T-cell (primary cell): ENCODE measurements around the gene BLM. TPM values are rescaled to one million over a fixed set of nuclear protein-coding genes. Genes with fewer than 3 reads are reported as not detected.
A peak's percentile ranks its signal among the peaks of the same experiment; 100 is the strongest.

Experiments used
- ATAC-seq, 4 experiments: fragments of 200-7000 bp in 3 of 4; fragments of 150-1000 bp in 1 of 4; cut with Tn5 transposase; replicated peaks in 1 of 4; 1 replicate in 3 of 4; 2 replicates in 1 of 4; pipeline ENCODE4 v1.10.0; 2021; ENCODE audit warnings: moderate library complexity in 3 of 4, mild to moderate bottlenecking in 2 of 4, moderate number of reproducible peaks in 1 of 4
- CTCF ChIA-PET, 2 donors: fragments of 300-600 bp; sonication (Branson Sonifier 250); formaldehyde crosslinking; loops; one replicate each; lab custom pipeline; 2022; ENCODE audit warnings: antibody characterized with exemption in 2 of 2; lab: Charles Lee
- POLR2A ChIA-PET, 2 donors: fragments of 300-600 bp; sonication (Branson Sonifier 250); formaldehyde crosslinking; loops; one replicate each; lab custom pipeline; 2022; ENCODE audit warnings: antibody characterized with exemption in 2 of 2; lab: Charles Lee
- DNase-seq, 35 experiments: peaks; one replicate each; pipeline versions ENCODE4 v3.0.0 to v3.0.0-alpha.2; 2013 to 2023
- H3K27ac ChIP-seq: one replicate; pipeline ENCODE4 v1.5.1; 2013; ENCODE audit warnings: low read length
- H3K27me3 ChIP-seq, 2 experiments: replicated peaks in 1 of 2; 1 replicate in 1 of 2; 2 replicates in 1 of 2; pipeline versions ENCODE4 v1.6.1 to v1.7.0; 2013; ENCODE audit warnings: low read length in 1 of 2, mixed read lengths in 1 of 2; ENCODE audit not compliant: control insufficient read depth in 2 of 2, insufficient read depth in 2 of 2; ENCODE audit errors: extremely low read depth in 1 of 2
- H3K36me3 ChIP-seq, 2 donors: 1 replicate in 1 of 2; 2 replicates in 1 of 2; pipeline versions ENCODE4 v1.6.1 to v1.7.0; 2013; ENCODE audit warnings: low read length in 1 of 2; ENCODE audit not compliant: control insufficient read depth in 2 of 2, insufficient read depth in 1 of 2; ENCODE audit errors: extremely low read depth in 1 of 2
- H3K4me1 ChIP-seq, 2 experiments: 1 replicate in 1 of 2; 2 replicates in 1 of 2; pipeline versions ENCODE4 v1.6.1 to v1.7.0; 2013; ENCODE audit warnings: low read length in 2 of 2, mixed read lengths in 1 of 2; ENCODE audit not compliant: insufficient read depth in 2 of 2, control insufficient read depth in 1 of 2; ENCODE audit errors: extremely low read depth in 1 of 2
- H3K4me3 ChIP-seq, 2 donors: 1 replicate in 1 of 2; 2 replicates in 1 of 2; pipeline versions ENCODE4 v1.5.1 to v1.7.0; 2013; ENCODE audit warnings: mild to moderate bottlenecking in 2 of 2, low read length in 1 of 2, moderate library complexity in 1 of 2; ENCODE audit not compliant: control insufficient read depth in 1 of 2; ENCODE audit errors: extremely low read depth in 1 of 2
- H3K9me3 ChIP-seq: 2 replicates; pipeline ENCODE4 v1.7.0; 2013
- H3K27ac Mint-ChIP-seq, 2 donors: one replicate each; pipeline ENCODE4 v1.8.0; 2020 to 2021; ENCODE audit warnings: mild to moderate bottlenecking in 2 of 2, mixed read lengths in 2 of 2
- H3K27me3 Mint-ChIP-seq, 2 donors: one replicate each; pipeline ENCODE4 v1.8.0; 2021 to 2022; ENCODE audit warnings: mixed read lengths in 2 of 2
- H3K36me3 Mint-ChIP-seq: one replicate; pipeline ENCODE4 v1.8.0; 2021; ENCODE audit warnings: mixed read lengths
- H3K4me1 Mint-ChIP-seq, 3 donors: one replicate each; pipeline ENCODE4 v1.8.0; 2020 to 2022; ENCODE audit warnings: mixed read lengths in 3 of 3, mild to moderate bottlenecking in 1 of 3
- H3K4me3 Mint-ChIP-seq, 3 donors: one replicate each; pipeline ENCODE4 v1.8.0; 2020 to 2022; ENCODE audit warnings: mild to moderate bottlenecking in 3 of 3, mixed read lengths in 3 of 3, moderate library complexity in 3 of 3
- H3K9me3 Mint-ChIP-seq, 3 donors: one replicate each; pipeline ENCODE4 v1.8.0; 2020 to 2022; ENCODE audit warnings: mixed read lengths in 3 of 3
- WGBS: methylation state at CpG from one replicate; pipeline ENCODE4 v1.1.5; 2013; ENCODE audit warnings: missing lambda C conversion rate; ENCODE audit not compliant: insufficient coverage; 5-methylcytosine and 5-hydroxymethylcytosine counted together
- total RNA-seq, 35 experiments: library from RNA in 6 of 35; stranded (reverse) in 6 of 35; fragments of 120-200 nt in 1 of 35; gene quantifications; one replicate each; pipeline versions ENCODE4 v1.2.1 to v1.2.4 and lab custom pipeline; 2013 to 2026

Gene BLM
- total RNA-seq, 5 donors from 2014 or later (not counting 1 experiment from before 2014, with no cell fraction given): 4.9 to 9.4 (median 6.2) TPM

DNA sequence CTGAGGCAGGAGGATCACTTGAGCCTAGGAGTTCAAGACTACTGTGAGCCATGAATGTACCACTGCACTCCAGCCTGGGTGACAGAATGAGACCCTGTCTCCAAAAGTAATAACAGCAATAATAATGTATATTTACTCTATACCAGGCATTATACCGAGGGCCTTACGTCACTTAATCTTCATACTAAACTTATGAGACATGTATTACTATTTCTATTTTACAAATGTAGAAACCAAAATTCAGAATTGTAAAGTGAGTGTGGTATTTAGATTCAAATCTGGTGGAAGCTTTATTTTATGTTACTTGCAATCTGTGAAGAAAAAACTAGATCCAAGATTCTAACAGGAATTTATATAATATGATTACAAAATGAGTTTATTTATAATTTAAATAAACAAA is 9.7 kb upstream of the BLM start:
- no peaks in the 10 kb centered on the region for H3K27me3 ChIP-seq
- peaks cover 4 to 6% of the 10 kb centered on the region in 2 experiments for H3K4me1 ChIP-seq
- no peaks in the 10 kb centered on the region for H3K9me3 ChIP-seq
- H3K4me3 ChIP-seq: no peak overlapping the region
- Mint-ChIP-seq H3K36me3 (peaks cover 7% of the 10 kb centered on the region), H3K27ac (no peak overlapping the region), H3K4me3 (no peak overlapping the region), H3K9me3 (peaks cover under 1 to 11% (median 5%) of the 10 kb centered on the region in 3 donors), H3K4me1 (peaks cover 7 to 16% (median 15%) of the 10 kb centered on the region in 3 donors), H3K27me3 (no peaks in the 10 kb centered on the region)
- DNase-seq: no peak
- no peak for ATAC-seq
- H3K27ac ChIP-seq: no peak overlapping the region
- H3K36me3 ChIP-seq: peaks cover 0 to 4% of the 10 kb centered on the region in 2 donors
- POLR2A ChIA-PET: no interaction called here
- CTCF ChIA-PET: no interaction called here
- WGBS: no CpG with 5 or more reads among the region's 2 CpGs

DNA sequence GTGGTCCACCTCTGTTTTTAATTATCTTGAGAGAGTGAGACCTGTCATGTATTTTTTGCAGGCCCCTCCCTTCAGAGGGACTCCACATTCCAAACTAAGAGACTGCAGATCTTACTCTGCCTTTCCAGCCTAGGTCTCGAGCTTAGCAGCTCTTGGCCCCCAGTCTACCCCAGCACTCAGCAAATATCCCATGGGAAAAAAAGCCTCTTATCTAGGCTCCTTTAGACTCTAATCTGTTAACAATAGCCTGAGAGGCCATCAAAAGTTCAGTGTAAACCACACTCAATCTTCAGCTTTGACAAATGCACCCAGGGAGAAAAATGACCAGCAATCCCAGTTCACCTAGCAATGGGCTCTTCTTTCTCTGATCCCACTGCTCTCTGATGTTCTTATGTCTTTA is 8.6 kb upstream of the BLM start:
- Mint-ChIP-seq H3K36me3 (peaks cover 7% of the 10 kb centered on the region), H3K27me3 (no peaks in the 10 kb centered on the region), H3K4me1 (peaks cover 7 to 16% (median 15%) of the 10 kb centered on the region in 3 donors), H3K27ac (no peak overlapping the region), H3K9me3 (peaks cover 0 to 1% (median 0%) of the 10 kb centered on the region in 3 donors), H3K4me3 (no peak overlapping the region)
- no peak for ATAC-seq
- ChIA-PET POLR2A (interaction anchor here in 1 of 2 donors (0.5 kb wide), 1 partner anchor 238 kb away, joined by 5 read pairs; no protein-coding TSS in a partner anchor), CTCF (interaction anchor here (0.6 to 1.1 kb wide), 2 partner anchors 13 to 22 kb away, joined by 3 read pairs; no protein-coding TSS in a partner anchor)
- Histone ChIP-seq H3K4me1 (peaks cover 4 to 6% of the 10 kb centered on the region in 2 experiments), H3K4me3 (no peak overlapping the region), H3K27ac (no peak overlapping the region), H3K36me3 (no peaks in the 10 kb centered on the region), H3K9me3 (no peaks in the 10 kb centered on the region), H3K27me3 (no peaks in the 10 kb centered on the region)
- WGBS: 100% methylated on average over 1 of the region's 1 CpG
- no peak for DNase-seq

DNA sequence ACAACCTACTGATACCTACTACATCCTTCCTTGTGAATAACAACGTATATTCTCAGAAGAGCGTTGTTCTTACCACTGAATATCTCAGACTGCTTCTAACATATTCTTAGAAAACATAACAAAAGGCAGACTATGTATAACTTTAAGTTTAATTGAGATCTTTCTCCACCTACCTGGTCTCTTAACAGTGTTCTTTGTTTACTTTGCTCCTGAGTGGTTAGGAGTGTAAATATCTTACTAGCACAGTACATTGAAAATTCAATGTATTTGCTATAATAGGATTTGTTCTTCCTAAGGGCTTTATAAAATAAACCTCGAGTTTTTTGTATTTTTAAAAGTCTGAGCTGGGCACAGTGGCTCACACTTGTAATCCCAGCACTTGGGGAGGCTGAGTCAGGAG is 7.9 kb upstream of the BLM start:
- ChIA-PET CTCF (interaction anchor here in 1 of 2 donors (0.6 kb wide), 1 partner anchor 9 kb away, joined by 3 read pairs; no protein-coding TSS in a partner anchor), POLR2A (no interaction called here)
- Mint-ChIP-seq H3K4me3 (no peak overlapping the region), H3K4me1 (peaks cover 7 to 16% (median 15%) of the 10 kb centered on the region in 3 donors), H3K27ac (no peak overlapping the region), H3K36me3 (peaks cover 7% of the 10 kb centered on the region), H3K27me3 (no peaks in the 10 kb centered on the region), H3K9me3 (no peaks in the 10 kb centered on the region)
- H3K27me3 ChIP-seq: no peaks in the 10 kb centered on the region
- no peak overlapping the region for H3K27ac ChIP-seq
- DNase-seq (no peak), ATAC-seq (no peak)
- H3K4me3 ChIP-seq: no peak overlapping the region
- H3K36me3 ChIP-seq: no peaks in the 10 kb centered on the region
- H3K9me3 ChIP-seq: no peaks in the 10 kb centered on the region
- peaks cover 4 to 6% of the 10 kb centered on the region in 2 experiments for H3K4me1 ChIP-seq
- no CpG with 5 or more reads among the region's 3 CpGs for WGBS

DNA sequence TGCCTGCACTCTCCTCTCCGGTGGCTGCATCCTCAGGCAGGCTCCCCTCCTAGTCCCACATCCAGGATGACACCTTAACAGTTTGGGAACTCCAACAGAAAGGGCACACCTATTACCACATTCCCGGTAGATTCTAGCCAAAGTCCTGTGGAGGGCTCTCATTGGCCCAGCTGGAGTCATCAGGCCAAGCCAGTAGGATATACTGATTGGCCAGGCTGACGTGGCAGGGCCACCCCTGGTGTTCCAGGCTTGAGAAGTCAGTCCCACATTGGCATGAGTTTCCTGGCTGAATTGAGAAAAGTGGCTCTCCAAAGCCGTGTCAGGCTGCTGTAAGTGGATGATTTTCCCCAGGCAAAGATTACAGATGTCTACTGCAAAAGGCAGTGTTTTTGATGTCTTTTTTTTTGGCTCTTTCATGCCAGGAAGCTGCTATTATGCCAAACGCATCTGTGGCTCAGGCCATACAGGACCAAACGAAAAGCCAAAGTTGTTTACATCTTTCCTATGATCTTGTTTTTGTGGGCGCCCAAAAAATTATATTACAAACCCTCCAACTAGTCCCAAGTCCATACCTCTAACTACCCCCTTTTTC is 6.6 kb upstream of the BLM start:
- H3K4me1 ChIP-seq: peaks cover 4 to 6% of the 10 kb centered on the region in 2 experiments
- DNase-seq: no peak
- no peaks in the 10 kb centered on the region for H3K27me3 ChIP-seq
- H3K4me3 ChIP-seq: no peak overlapping the region
- Mint-ChIP-seq H3K4me1 (peaks cover 7 to 16% (median 15%) of the 10 kb centered on the region in 3 donors), H3K27ac (no peak overlapping the region), H3K4me3 (no peak overlapping the region), H3K9me3 (no peaks in the 10 kb centered on the region), H3K27me3 (no peaks in the 10 kb centered on the region), H3K36me3 (peaks cover 4% of the 10 kb centered on the region)
- no peaks in the 10 kb centered on the region for H3K36me3 ChIP-seq
- no peak overlapping the region for H3K27ac ChIP-seq
- POLR2A ChIA-PET: interaction anchor here in 1 of 2 donors (0.7 kb wide), 1 partner anchor 269 kb away, joined by 3 read pairs; no protein-coding TSS in a partner anchor
- no peaks in the 10 kb centered on the region for H3K9me3 ChIP-seq
- CTCF ChIA-PET: no interaction called here
- WGBS: 62% methylated on average over 6 of the region's 7 CpGs
- no peak for ATAC-seq

DNA sequence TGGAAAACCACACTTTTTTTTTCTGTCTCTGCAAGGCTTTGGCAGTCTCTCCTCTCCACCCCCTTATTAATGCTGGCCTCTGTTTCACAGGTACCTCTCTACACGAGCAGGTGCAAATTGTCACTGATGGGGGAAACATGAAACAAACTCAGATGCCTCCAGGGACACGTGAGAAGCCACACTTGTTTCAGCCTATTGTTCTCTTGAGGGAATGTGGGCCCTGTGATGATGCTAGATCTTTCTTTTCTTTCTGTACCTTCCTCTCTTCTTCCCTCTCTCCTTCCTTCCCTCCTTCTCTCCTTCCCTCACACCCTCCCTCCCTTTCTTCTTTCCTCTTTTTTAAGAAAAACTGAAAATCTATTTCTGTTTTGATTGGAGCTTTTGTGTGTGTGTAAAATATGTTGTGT is 5.7 kb upstream of the BLM start:
- H3K4me3 Mint-ChIP-seq: peak overlapping the region in 1 of 3 donors; percentile 7
- ChIA-PET POLR2A (interaction anchor here (0.5 to 0.7 kb wide), 3 partner anchors 127 to 683 kb away, joined by 3 to 5 read pairs (median 4); no protein-coding TSS in a partner anchor), CTCF (interaction anchor here in 1 of 2 donors (0.6 kb wide), 1 partner anchor 218 kb away, joined by 4 read pairs; no protein-coding TSS in a partner anchor)
- Histone ChIP-seq H3K4me3 (no peak overlapping the region), H3K27ac (no peak overlapping the region), H3K4me1 (peaks cover 4 to 9% of the 10 kb centered on the region in 2 experiments), H3K36me3 (no peaks in the 10 kb centered on the region), H3K9me3 (no peaks in the 10 kb centered on the region), H3K27me3 (no peaks in the 10 kb centered on the region)
- ATAC-seq (no peak), DNase-seq (no peak)
- no CpG with 5 or more reads among the region's 2 CpGs for WGBS
- peak overlapping the region in 1 of 2 donors; percentile 30 for H3K27ac Mint-ChIP-seq
- peaks cover 4% of the 10 kb centered on the region for H3K36me3 Mint-ChIP-seq
- H3K9me3 Mint-ChIP-seq: no peaks in the 10 kb centered on the region
- peaks cover 15 to 24% (median 22%) of the 10 kb centered on the region in 3 donors for H3K4me1 Mint-ChIP-seq
- no peaks in the 10 kb centered on the region for H3K27me3 Mint-ChIP-seq

DNA sequence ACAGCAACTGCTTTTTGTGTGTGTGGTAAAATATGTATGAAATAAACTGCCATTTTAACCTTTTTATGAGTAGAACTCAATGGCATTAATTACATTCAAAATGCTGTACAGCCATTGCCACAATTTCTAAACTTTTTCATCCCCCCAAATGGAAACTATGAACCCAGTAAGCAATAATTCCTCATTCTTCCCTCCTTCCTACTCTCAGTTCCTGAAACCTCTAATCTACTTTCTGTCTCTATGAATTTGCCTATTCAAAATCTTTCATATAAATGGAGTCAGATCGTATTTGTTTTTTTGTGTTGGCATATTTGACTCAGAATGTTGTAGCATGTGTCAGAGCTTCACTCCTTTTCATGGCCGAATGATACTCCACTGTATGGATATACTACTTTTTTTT is 5.3 kb upstream of the BLM start:
- ATAC-seq: no peak
- Histone ChIP-seq H3K27me3 (no peaks in the 10 kb centered on the region), H3K27ac (no peak overlapping the region), H3K36me3 (no peaks in the 10 kb centered on the region), H3K4me3 (no peak overlapping the region), H3K9me3 (no peaks in the 10 kb centered on the region), H3K4me1 (peaks cover 4 to 9% of the 10 kb centered on the region in 2 experiments)
- CTCF ChIA-PET: interaction anchor here in 1 of 2 donors (0.6 kb wide), 1 partner anchor 218 kb away, joined by 4 read pairs; no protein-coding TSS in a partner anchor
- Mint-ChIP-seq H3K9me3 (no peaks in the 10 kb centered on the region), H3K4me3 (no peak overlapping the region), H3K27me3 (no peaks in the 10 kb centered on the region), H3K36me3 (peaks cover 4% of the 10 kb centered on the region), H3K27ac (peak overlapping the region in 1 of 2 donors; percentile 30), H3K4me1 (peaks cover 20 to 28% (median 25%) of the 10 kb centered on the region in 3 donors)
- POLR2A ChIA-PET: interaction anchor here in 1 of 2 donors (0.6 kb wide), 2 partner anchors 31 to 126 kb away, joined by 5 to 9 read pairs; no protein-coding TSS in a partner anchor
- WGBS: no CpG with 5 or more reads among the region's 2 CpGs
- no peak for DNase-seq
